HEK293T (cell line): Measurements from ENCODE around the gene ACLY.

Experiments
- CTCF ChIA-PET: fragments of 350-600 bp; formaldehyde crosslinking; extraction: SDS; loops from one replicate; lab custom pipeline; 2021; ENCODE audit warnings: antibody characterized with exemption, inconsistent platforms; lab: Yijun Ruan, JAX
- POLR2A ChIA-PET: fragments of 350-600 bp; formaldehyde crosslinking; extraction: SDS; loops from one replicate; lab custom pipeline; 2020; ENCODE audit warnings: antibody characterized with exemption, inconsistent platforms; lab: Yijun Ruan, JAX
- DNase-seq: peaks from one replicate; pipeline ENCODE4 v3.0.0; 2012; ENCODE audit warnings: mixed read lengths; ENCODE audit errors: extremely low spot score
- ARNT ChIP-seq: fragments of 450-650 bp; IDR thresholded peaks from 2 replicates; pipeline ENCODE4 v1.6.1; 2017; ENCODE audit warnings: mild to moderate bottlenecking
- BHLHE40 ChIP-seq: fragments of 450-650 bp; IDR thresholded peaks from 2 replicates; pipeline ENCODE4 v1.6.1; 2016; ENCODE audit warnings: mild to moderate bottlenecking, moderate library complexity, borderline replicate concordance
- CTBP1 ChIP-seq: fragments of 450-650 bp; IDR thresholded peaks from 2 replicates; pipeline ENCODE4 v1.6.1; 2016; ENCODE audit warnings: borderline replicate concordance
- ELF4 ChIP-seq: fragments of 450-650 bp; IDR thresholded peaks from 2 replicates; pipeline ENCODE4 v1.6.1; 2017; ENCODE audit warnings: antibody characterized with exemption
- FOXA1 ChIP-seq: fragments of 450-650 bp; IDR thresholded peaks from 2 replicates; pipeline ENCODE4 v1.6.1; 2016; ENCODE audit warnings: mild to moderate bottlenecking
- FOXK2 ChIP-seq: fragments of 450-650 bp; IDR thresholded peaks from 2 replicates; pipeline ENCODE4 v1.6.1; 2016; ENCODE audit warnings: mild to moderate bottlenecking
- FOXM1 ChIP-seq: fragments of 450-650 bp; IDR thresholded peaks from 2 replicates; pipeline ENCODE4 v1.6.1; 2017; ENCODE audit warnings: mild to moderate bottlenecking, borderline replicate concordance
- HDGF ChIP-seq: fragments of 450-650 bp; IDR thresholded peaks from 2 replicates; pipeline ENCODE4 v1.6.1; 2017; ENCODE audit warnings: antibody characterized with exemption, borderline replicate concordance
- L3MBTL2 ChIP-seq: fragments of 450-650 bp; conservative IDR thresholded peaks from 2 replicates; pipeline ENCODE4 v1.6.1; 2016; ENCODE audit warnings: mild to moderate bottlenecking
- LEF1 ChIP-seq: fragments of 450-650 bp; IDR thresholded peaks from 2 replicates; pipeline ENCODE4 v1.6.1; 2017; ENCODE audit warnings: mild to moderate bottlenecking, borderline replicate concordance
- NFRKB ChIP-seq: fragments of 450-650 bp; IDR thresholded peaks from 2 replicates; pipeline ENCODE4 v1.6.1; 2016; ENCODE audit warnings: mild to moderate bottlenecking, moderate library complexity
- PKNOX1 ChIP-seq: fragments of 450-650 bp; IDR thresholded peaks from 2 replicates; pipeline ENCODE4 v1.6.1; 2016
- SP1 ChIP-seq: fragments of 450-650 bp; IDR thresholded peaks from 2 replicates; pipeline ENCODE4 v1.6.1; 2017
- SUZ12 ChIP-seq: fragments of 450-650 bp; IDR thresholded peaks from 2 replicates; pipeline ENCODE4 v1.6.1; 2016; ENCODE audit warnings: mild to moderate bottlenecking
- TARDBP ChIP-seq: fragments of 450-650 bp; IDR thresholded peaks from 2 replicates; pipeline ENCODE4 v1.6.1; 2016
- ZNF384 ChIP-seq: fragments of 450-650 bp; IDR thresholded peaks from 2 replicates; pipeline ENCODE4 v1.6.1; 2016

Gene ACLY

DNA sequence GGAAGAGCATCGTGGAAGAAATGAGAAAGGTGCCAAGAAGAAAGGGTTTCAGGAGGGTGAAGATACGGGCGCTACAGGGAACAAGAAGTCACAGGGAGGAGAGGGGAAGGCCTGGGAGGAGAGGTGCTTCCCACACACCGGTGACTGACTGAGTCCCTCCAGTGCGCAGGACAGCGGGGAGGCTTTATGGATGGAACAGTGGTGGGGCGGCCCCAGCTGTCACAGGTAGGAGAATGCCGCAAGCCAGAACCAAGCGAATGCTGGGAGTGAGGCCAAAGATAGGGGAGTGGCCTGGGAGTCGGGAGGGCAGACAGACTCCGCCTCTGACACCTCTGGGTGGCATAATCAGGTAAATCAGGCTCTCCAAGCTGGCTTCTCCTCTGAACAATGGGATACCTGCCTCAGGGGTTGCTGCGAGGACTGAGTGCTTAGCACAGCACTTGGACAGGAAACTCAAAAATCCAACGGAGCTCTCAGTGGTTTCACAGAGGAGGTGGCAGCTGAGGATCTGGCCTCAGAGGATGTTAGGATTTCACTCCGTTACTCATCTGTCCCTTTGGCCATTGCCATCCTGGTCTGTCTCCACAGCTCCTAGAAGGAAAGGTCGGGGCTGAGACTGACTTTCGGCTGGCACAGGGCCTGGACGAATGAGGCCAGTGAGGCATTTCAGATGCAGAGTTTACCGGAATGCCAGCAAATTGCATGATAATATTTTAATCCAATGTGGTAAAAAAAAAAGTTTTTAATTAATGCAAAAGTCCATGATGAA, 47.1 kb upstream of the ACLY start:
- DNase-seq: peak; percentile 46
- no peak for TF ChIP-seq PKNOX1
- TF ChIP-seq ELF4: no peak
- TF ChIP-seq L3MBTL2: no peak
- no peak for TF ChIP-seq TARDBP
- TF ChIP-seq ZNF384: no peak
- TF ChIP-seq BHLHE40: no peak
- TF ChIP-seq FOXA1: no peak
- no peak for TF ChIP-seq ARNT
- TF ChIP-seq FOXK2: no peak
- TF ChIP-seq CTBP1: no peak
- TF ChIP-seq NFRKB: no peak
- TF ChIP-seq LEF1: no peak
- no peak for TF ChIP-seq HDGF
- TF ChIP-seq SUZ12: no peak
- TF ChIP-seq SP1: no peak
- CTCF ChIA-PET: interaction anchor here (0.7 to 2.2 kb wide), 3 partner anchors 52 to 156 kb away, joined by 4 to 9 read pairs (median 5); partner anchors contain the start of genes DNAJC7 and KAT2A
- POLR2A ChIA-PET: interaction anchor here (0.7 to 7.0 kb wide), 32 partner anchors 8 to 570 kb away, joined by 3 to 117 read pairs (median 5); partner anchors contain the start of genes DNAJC7, EIF1, HAP1 and KAT2A

DNA sequence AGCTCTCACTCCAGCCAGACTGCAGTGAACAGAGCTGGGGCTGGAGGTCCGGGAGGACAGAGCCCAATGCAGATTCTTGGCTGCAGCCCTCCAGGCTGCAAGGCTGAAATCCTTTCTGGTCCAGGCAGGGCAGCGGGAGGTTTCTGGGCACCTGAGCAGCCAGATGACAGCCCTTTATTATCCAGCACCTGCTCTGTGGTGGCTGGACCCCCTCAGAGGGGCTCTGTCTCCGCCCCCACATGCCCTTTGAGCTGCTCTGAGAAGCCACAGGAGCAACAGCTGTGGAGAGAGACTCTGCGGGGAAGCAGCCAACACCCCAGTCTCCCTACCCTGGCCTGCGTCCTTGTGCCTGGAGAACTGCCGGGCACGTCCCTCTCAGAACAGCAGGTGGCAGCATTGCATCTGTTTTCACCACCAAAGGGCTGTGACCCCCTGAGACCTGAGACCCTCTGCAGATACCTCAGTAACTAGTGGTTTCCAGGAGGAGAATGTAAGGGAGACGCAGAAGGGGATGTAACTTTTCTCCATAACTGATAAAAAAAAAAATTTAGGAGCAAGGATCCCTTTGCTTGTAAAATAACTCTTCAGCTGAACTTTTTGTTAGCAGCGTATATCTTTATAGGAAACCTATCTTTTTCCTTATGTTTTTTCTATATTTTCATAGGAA, 44.1 kb upstream of the ACLY start:
- TF ChIP-seq ZNF384 (no peak), SP1 (no peak), TARDBP (no peak), FOXA1 (no peak), ELF4 (no peak), NFRKB (no peak), FOXK2 (no peak), PKNOX1 (no peak), BHLHE40 (no peak), ARNT (no peak), LEF1 (no peak), SUZ12 (no peak), L3MBTL2 (no peak), FOXM1 (no peak), HDGF (no peak), CTBP1 (no peak)
- CTCF ChIA-PET: interaction anchor here (0.6 to 1.0 kb wide), 9 partner anchors 21 to 158 kb away, joined by 3 to 5 read pairs (median 3); no protein-coding TSS in a partner anchor
- peak; percentile 78 for DNase-seq
- POLR2A ChIA-PET: interaction anchor here (0.9 kb wide), 1 partner anchor 55 kb away, joined by 4 read pairs; the partner anchor contains the start of gene DNAJC7

DNA sequence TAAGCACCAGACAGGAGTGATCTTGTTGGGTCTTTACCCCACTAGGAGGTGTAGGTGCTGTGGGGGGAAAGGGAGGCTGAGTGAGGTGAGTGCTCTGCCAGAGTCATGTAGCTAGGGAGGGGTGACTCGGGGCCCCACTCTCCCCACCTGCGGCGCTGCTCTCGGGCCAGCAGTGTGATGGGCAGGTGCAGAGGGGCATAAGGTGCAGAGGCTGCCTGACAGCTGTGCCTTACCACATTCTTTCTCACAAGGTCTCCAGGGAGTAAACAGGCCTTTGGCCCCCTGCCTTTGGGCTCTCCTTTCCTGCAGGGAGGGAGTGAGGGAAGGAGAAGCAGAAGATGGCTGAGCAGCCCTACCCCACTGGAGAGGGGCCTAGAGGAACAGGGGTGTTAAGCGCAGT, 43.4 kb upstream of the ACLY start:
- TF ChIP-seq SUZ12: no peak
- no peak for TF ChIP-seq ZNF384
- no peak for TF ChIP-seq FOXK2
- TF ChIP-seq FOXA1: no peak
- no peak for TF ChIP-seq FOXM1
- no peak for TF ChIP-seq TARDBP
- TF ChIP-seq LEF1: no peak
- no peak for TF ChIP-seq BHLHE40
- no peak for TF ChIP-seq NFRKB
- no peak for TF ChIP-seq PKNOX1
- TF ChIP-seq CTBP1: no peak
- no peak for TF ChIP-seq HDGF
- TF ChIP-seq SP1: no peak
- no peak for TF ChIP-seq ARNT
- no peak for TF ChIP-seq L3MBTL2
- CTCF ChIA-PET: interaction anchor here (0.6 kb wide), 1 partner anchor 139 kb away, joined by 3 read pairs; no protein-coding TSS in a partner anchor
- DNase-seq: no peak
- POLR2A ChIA-PET: no interaction called here

GRCh38 chr17:41959336-41960095, 40.8 kb upstream of the ACLY start:
- TF ChIP-seq FOXA1: no peak
- no peak for TF ChIP-seq SP1
- TF ChIP-seq FOXM1: no peak
- no peak for TF ChIP-seq BHLHE40
- TF ChIP-seq ZNF384: no peak
- no peak for TF ChIP-seq ELF4
- TF ChIP-seq L3MBTL2: no peak
- TF ChIP-seq PKNOX1: no peak
- no peak for TF ChIP-seq SUZ12
- no peak for TF ChIP-seq NFRKB
- TF ChIP-seq LEF1: no peak
- TF ChIP-seq TARDBP: no peak
- no peak for TF ChIP-seq HDGF
- no peak for TF ChIP-seq FOXK2
- no peak for TF ChIP-seq CTBP1
- no peak for TF ChIP-seq ARNT
- DNase-seq: peak; percentile 60
- CTCF ChIA-PET: interaction anchor here (0.6 to 2.2 kb wide), 12 partner anchors 10 to 175 kb away, joined by 3 to 10 read pairs (median 4); partner anchors contain the start of genes ACLY, NKIRAS2 and ODAD4
- POLR2A ChIA-PET: interaction anchor here (0.6 to 6.5 kb wide), 12 partner anchors 30 to 270 kb away, joined by 3 to 38 read pairs (median 4); partner anchors contain the start of genes ACLY, DNAJC7, KLHL11 and NKIRAS2
